ENCODE measurements around the gene ACOX3.

ACOX3 gene

DNA sequence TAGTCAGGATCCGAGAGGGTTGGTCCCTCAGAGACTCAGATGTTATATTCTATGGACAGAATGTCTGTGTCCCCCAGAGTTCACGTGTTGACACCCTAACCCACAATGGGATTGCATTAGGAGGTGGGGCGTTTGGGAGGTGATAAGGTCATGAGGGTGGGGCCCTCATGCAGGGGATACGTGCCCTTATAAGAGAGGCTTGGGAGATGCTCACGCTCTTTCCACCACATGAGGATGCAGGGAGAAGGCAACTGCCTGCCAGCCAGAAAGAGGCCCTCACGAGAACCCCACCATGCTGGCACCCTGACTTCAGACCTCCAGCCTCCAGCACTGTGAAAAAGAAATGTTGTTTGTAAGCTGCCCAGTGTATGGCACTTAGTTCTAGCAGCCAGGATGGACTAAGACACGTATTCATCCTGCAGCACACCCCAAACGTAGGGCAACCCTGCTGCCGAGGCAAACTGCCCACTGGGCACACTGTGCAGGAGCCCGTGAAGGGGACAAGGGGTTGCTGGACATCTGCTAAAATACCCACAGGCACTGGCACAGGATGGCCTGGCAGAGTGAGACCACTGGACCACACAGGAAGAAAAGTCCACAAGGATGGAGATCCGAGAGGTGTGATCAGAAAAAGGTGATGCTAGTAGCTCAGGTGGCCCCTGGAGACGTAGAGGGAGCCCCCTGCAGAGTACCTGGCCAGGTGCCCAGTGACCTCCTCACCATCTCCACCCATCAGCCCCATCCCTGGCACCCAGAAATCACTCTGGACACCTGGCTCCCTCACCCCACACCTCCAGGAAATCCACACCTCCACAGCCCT lies 108.3 kb downstream of the ACOX3 start:
- no peak overlapping the region for H3K4me3 ChIP-seq (ENCODE audit: low read depth, low read length)
- DNase-seq (ENCODE audit: low read depth) = no peak

- no peak overlapping the region for H3K4me3 ChIP-seq (ENCODE audit: low read depth, low read length)
- DNase-seq (ENCODE audit: low read depth) = no peak
Measured at GRCh38 chr4:8331575-8331955, 109.0 kb downstream of the ACOX3 start.

- no peak overlapping the region for H3K4me3 ChIP-seq (ENCODE audit: low read depth, low read length)
- DNase-seq (ENCODE audit: low read depth) = no peak
Measured at GRCh38 chr4:8330821-8331574, 109.5 kb downstream of the ACOX3 start.

DNA sequence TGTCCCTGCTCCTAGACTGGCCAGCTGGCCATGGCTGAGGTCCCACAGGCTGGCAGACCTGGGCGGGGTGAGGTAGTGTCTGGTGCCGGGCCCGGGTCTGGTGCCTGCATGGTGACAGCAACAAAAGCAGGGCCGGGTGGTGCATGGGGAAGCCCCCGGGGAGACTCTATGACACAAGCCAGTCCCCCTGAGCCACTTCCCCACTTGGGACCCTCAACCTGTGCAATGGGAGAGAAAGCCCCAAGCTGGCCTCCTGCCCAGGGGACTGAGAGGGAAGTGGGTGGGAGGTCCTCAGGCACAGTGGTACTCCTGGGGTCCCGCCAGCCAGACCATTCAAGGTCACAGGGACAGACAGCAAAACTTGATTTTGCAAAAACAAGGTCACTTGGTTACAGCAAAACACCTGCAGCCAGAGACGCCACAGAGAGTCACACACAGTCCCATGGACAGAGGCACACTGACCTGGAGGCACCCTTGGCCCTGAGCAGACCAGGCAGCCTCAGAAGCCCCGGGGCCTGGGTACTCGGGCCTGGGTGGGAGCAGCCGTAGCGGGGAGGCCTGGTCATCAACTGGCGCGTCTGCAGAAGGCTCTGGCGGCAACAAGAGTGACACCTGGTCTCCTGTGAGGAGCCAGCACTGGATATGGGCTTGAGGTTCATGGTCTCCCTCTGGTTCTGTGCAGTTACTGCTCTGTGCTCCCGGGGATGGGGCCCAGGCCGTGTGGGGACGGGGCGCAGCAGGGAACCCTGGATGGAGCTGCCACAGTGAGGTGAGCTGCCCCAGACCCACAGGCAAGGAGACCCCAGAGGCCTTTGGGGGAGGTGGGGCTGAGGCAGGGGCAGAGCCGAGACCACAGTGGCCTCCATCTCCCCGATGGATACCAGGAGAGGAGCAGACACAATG lies 110.4 kb downstream of the ACOX3 start:
- H3K4me3 ChIP-seq (ENCODE audit: low read depth, low read length) = no peak overlapping the region
- DNase-seq (ENCODE audit: low read depth) = no peak

DNA sequence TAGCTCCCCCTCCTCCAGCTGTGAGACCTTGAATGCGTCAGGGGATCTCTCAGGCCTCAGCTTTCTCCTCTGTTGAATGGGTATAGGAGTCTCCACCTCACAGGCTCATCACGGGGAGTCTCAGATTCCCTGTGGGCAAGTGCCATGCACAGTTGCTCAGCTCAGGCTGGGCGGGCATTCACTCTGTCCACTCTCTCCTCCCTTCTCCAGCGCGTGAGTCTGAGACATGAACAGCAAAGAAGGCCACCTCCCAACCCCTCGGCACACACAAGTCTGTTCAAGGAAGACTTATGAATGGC lies 111.0 kb downstream of the ACOX3 start:
- H3K4me3 ChIP-seq (ENCODE audit: low read depth, low read length) = no peak overlapping the region
- no peak for DNase-seq (ENCODE audit: low read depth)

GRCh38 chr4:8328866-8329559 lies 111.5 kb downstream of the ACOX3 start:
- DNase-seq (ENCODE audit: low read depth) = no peak
- H3K4me3 ChIP-seq (ENCODE audit: low read depth, low read length) = no peak overlapping the region

DNA sequence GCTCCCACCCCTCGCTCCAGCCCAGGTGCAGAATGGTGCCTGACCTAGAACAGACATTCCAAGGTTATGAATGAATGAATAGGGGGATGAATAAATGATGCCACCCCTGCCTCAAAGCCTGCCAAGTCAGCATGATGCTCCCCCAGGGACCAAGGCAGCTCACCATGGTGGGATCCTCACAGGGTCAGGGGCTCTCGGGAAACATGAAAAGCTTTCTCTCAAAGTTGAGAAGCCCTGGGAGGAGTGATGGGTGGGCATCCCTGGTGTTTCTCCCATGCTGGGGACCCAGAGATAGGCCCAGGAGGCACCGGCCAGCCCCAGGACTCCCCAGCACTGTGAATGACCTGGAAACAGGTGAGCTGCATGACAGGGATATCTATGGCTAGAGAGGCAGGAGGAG lies 112.1 kb downstream of the ACOX3 start:
- no peak overlapping the region for H3K4me3 ChIP-seq (ENCODE audit: low read depth, low read length)
- DNase-seq (ENCODE audit: low read depth) = no peak

DNA sequence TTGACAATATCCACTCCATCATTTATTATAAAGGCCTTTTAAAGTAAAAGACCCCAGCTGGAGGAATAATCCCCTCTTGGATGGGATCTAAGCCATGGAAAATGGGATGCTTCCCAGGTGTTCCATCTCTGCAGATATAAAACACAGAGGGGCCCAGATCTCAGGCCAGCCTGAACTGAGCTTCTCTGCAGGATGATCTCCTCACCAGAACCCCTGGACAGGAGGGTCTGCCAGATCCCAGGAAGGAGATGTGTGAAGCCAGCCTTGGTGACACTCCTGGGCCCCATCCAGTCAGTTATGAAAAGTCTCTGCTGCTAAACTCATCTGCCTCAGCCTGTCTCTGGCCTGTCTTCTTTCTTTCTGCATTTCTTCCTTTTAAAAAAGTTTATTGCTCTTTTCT lies 114.3 kb downstream of the ACOX3 start:
- H3K4me3 ChIP-seq (ENCODE audit: low read depth, low read length) = no peak overlapping the region
- no peak for DNase-seq (ENCODE audit: low read depth)

GRCh38 chr4:8325291-8325973 lies 115.1 kb downstream of the ACOX3 start:
- no peak for DNase-seq (ENCODE audit: low read depth)
- no peak overlapping the region for H3K4me3 ChIP-seq (ENCODE audit: low read depth, low read length)

GRCh38 chr4:8324640-8325239 lies 115.8 kb downstream of the ACOX3 start:
- DNase-seq (ENCODE audit: low read depth) = no peak

GRCh38 chr4:8323947-8324555 lies 116.5 kb downstream of the ACOX3 start:
- no peak for DNase-seq (ENCODE audit: low read depth)
- no peak overlapping the region for H3K4me3 ChIP-seq (ENCODE audit: low read depth, low read length)

More at GRCh38 chr4:8324640-8325239, 115.8 kb downstream of the ACOX3 start:
- no peak overlapping the region for H3K4me3 ChIP-seq (ENCODE audit: low read depth, low read length)

DNA sequence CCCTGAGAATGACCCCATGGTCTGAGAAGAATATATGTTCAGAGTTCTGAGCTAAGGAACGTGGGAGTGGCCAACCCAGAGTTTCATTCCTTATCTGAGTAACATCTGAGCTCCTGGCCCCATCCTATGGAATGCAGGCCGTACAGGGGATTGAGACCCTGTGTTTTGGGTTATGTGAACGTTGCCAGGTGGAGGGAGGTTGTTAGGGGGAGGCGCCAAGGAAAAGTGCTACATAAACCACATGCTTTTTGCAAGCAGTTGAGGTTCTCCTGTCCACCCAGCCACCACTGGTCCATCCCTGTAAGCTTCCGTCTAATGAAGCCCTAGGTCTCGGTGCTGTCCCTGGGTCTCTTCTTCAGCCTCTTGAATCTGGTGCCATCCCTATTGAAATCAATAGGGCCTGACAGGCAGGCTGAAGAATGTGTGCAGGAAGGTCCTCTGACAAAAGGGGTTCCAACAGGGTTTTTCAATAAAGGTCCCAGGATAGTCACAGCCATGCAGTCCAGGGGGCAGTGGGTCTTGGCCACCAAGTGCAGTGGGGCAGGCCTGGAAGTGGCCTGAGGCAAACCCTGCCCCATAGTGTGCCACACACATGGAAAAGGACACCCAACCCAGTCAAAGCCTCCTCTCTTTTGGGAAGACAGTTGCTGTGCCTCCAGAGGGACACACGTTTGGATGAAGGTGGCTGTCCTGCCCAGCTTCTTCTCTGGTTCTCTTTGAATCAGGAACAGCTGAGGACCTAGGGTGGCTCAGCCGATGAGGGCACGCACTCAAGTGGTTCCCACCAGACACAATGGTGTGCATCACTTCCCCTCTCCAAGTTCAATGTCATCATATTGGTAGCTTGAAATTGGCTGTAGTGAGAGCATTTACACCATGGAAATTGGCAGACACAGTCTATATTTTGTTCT lies 117.5 kb downstream of the ACOX3 start:
- DNase-seq (ENCODE audit: low read depth) = no peak
- H3K4me3 ChIP-seq (ENCODE audit: low read depth, low read length) = no peak overlapping the region

- DNase-seq (ENCODE audit: low read depth) = no peak
- H3K4me3 ChIP-seq (ENCODE audit: low read depth, low read length) = no peak overlapping the region
Measured at GRCh38 chr4:8321771-8322170, 118.8 kb downstream of the ACOX3 start.

DNA sequence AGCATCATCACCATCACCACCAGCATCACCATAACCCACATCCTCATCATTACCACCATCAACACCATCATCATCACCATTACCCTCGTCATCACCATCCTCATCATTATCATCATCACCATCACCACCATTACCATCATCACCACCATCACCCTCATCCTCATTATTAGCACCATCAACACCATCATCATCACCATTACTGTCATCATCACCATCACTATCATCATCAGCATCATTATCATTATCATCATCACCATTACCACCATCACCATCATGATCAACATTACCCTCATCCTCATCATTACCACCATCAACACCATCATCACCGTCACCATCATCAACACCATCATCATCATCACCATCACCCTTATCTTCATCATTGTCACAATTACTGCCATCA lies 119.3 kb downstream of the ACOX3 start:
- no peak for DNase-seq (ENCODE audit: low read depth)
- H3K4me3 ChIP-seq (ENCODE audit: low read depth, low read length) = no peak overlapping the region

DNA sequence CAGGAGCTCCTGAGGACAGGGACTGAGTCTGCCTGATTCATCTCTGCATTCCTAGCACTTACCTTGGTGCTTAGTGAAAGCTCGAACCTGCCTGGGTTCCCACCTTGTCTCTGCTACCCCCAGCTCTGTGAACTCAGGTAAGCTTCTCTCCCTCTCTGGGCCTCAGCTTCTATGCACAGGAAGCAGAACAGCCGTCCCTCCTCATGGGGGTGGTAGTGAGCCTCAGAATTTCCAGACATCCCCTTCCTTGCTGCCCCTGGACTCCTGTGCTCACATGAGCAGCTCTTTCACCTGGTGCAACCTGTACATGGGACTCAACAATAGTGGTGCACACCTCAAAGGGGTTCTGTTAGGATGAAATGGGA lies 120.2 kb downstream of the ACOX3 start:
- DNase-seq (ENCODE audit: low read depth) = no peak

GRCh38 chr4:8319731-8320385 lies 120.7 kb downstream of the ACOX3 start:
- DNase-seq (ENCODE audit: low read depth) = no peak
- no peak overlapping the region for H3K4me3 ChIP-seq (ENCODE audit: low read depth, low read length)

More for the DNA sequence above, 120.2 kb downstream of the ACOX3 start:
- no peak overlapping the region for H3K4me3 ChIP-seq (ENCODE audit: low read depth, low read length)

- H3K4me3 ChIP-seq (ENCODE audit: low read depth, low read length) = no peak overlapping the region
- DNase-seq (ENCODE audit: low read depth) = no peak
Measured at GRCh38 chr4:8319061-8319460, 121.5 kb downstream of the ACOX3 start.

Data from skeletal muscle cell (primary cell).